ENCODE data around the gene ADAMTS12. TPM values are rescaled to one million over a fixed set of nuclear protein-coding genes. Genes with fewer than 3 reads are reported as not detected.

Gene ADAMTS12
- polyA plus RNA-seq, 3 donors from 2014 or later: not detected

DNA sequence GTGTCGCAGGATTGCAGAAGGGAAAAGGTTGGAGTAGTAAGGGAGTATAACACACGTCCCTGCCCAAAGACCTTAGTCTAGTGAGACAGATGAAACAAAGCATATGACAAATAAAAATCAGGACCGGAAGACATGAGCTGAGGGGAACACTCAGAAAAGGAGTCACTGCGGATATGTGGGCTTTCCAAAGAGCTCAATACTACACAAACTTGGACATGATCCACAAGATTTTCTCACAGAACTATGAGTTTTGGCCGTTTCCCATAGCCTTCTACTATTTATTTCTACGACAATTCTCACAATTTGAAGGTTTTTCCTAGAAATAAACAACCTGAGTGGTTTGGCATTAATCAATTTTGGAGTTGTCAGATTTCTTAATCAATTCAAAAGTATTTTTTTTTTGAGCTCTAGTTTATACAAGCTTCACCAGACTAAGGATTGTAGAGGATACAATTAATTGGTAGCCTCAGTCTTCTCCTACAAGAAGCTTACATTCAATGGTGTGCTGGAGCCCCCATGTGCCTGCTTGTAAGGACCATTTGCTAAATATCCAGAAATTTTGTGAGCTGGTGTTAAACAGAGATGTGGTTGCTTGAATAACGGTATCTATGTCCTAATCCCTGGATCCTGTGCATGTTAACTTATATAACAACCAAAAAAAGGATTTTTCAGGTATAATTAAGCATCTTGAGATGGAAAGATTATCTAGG lies 91.4 kb downstream of the ADAMTS12 start:
- no peaks in the 10 kb centered on the region for H3K36me3 Mint-ChIP-seq
- peaks cover 0 to 4% (median 0%) of the 10 kb centered on the region in 6 donors for H3K9me3 Mint-ChIP-seq
- no peaks in the 10 kb centered on the region for H3K4me1 Mint-ChIP-seq
- H3K27ac Mint-ChIP-seq: no peak overlapping the region
- no peak overlapping the region for H3K4me3 Mint-ChIP-seq
- DNase-seq: no peak
- H3K27me3 Mint-ChIP-seq (ENCODE audit: low read depth in 3 of 3): peaks cover 0 to 5% (median 0%) of the 10 kb centered on the region in 3 donors

DNA sequence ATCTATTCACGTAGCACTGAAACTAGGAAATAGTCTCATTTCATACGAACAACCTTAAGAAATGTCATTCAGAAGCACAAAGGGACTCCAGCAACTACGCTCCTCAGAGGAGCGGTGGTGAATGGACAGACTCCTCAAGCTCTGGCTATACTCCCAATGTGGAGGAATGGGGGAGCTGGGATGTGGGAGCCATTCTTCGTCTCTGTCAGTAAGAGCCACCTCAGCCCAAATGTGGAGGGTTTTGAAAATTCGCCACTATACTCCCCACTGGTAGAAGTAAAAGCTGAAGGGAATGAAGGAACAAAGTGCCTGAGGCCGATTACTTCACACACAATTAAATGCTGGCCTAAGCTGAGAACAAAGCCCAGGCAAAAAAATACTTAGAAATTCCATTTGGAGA lies 96.3 kb downstream of the ADAMTS12 start:
- DNase-seq: no peak
- Mint-ChIP-seq H3K27me3 (ENCODE audit: low read depth in 3 of 3) (peaks cover 0 to 7% (median 2%) of the 10 kb centered on the region in 3 donors), H3K4me3 (no peak overlapping the region), H3K4me1 (no peaks in the 10 kb centered on the region), H3K27ac (no peak overlapping the region), H3K9me3 (peaks cover 0 to 6% (median 0%) of the 10 kb centered on the region in 6 donors), H3K36me3 (no peaks in the 10 kb centered on the region)

DNA sequence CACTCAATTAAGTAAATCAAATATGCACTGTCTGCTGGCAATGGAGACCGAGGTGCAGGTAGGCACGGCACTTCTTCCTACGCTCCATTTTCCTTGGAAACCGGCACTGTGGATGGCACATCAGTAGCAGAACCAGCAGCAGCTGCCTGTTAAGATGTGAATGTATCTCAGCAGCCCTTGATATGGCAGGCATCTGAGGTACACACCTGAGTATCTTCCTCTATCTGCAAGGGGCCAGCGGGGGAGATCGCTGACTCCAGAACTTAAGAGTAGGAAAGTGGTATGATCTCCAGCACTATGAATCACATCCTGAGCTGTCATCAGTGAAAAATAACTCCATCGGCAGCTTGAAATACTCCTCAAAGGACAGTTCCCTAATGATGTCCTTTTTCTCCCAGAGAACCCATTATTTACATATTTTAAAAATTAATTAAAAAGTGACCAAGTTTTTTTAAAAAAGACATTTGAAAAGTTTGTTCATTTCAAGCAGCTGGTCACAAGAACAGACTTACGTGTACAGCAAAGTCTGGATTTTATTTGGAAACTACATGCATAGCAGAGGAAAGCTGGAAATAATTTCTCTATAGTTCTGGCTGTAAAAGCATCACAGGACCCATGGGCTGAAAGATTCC lies 97.1 kb downstream of the ADAMTS12 start:
- DNase-seq: no peak
- Mint-ChIP-seq H3K36me3 (no peaks in the 10 kb centered on the region), H3K27ac (no peak overlapping the region), H3K9me3 (peaks cover 0 to 3% (median 0%) of the 10 kb centered on the region in 6 donors), H3K4me3 (no peak overlapping the region), H3K4me1 (no peaks in the 10 kb centered on the region), H3K27me3 (ENCODE audit: low read depth in 3 of 3) (peaks cover 0 to 3% (median 2%) of the 10 kb centered on the region in 3 donors)

DNA sequence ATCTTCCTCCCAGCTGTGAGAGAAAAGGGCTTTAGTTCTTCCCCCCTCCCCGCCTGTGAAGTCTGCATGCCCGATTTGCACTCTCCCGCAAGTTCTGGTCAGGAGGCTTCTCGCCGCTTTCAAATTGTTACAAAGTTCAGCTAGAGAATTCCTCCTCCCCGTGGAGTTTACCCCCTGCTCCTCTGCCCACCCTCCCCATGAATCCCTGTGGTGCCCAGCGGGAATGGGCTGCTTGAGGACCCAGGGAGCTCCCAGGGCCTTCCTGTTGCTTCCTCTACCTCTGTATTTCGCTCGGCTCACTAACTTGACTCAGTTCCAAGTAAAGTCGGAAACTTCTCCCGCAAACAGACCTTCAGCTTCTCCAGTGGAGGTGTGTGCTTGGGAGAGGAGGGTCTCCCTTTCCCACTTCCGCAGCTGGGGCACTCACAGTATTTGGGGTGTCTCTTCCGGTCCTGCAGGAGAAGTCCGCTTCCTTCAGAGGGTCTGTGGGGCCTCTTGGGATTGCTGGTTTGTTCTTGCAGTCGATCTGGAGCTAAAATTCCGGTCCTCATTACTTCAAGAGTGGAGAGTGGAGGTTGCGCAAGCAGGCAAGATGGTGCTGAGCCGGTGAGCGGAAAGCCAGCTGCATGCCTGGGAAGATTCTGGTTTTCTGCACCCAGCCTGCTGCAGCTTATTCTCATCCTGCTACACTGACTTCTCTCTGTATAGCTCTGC lies 97.8 kb downstream of the ADAMTS12 start:
- Mint-ChIP-seq H3K4me1 (no peaks in the 10 kb centered on the region), H3K27me3 (ENCODE audit: low read depth in 3 of 3) (peaks cover 0 to 3% (median 2%) of the 10 kb centered on the region in 3 donors), H3K27ac (no peak overlapping the region), H3K4me3 (no peak overlapping the region), H3K36me3 (no peaks in the 10 kb centered on the region), H3K9me3 (peaks cover 0 to 1% (median 0%) of the 10 kb centered on the region in 6 donors)
- no peak for DNase-seq

DNA sequence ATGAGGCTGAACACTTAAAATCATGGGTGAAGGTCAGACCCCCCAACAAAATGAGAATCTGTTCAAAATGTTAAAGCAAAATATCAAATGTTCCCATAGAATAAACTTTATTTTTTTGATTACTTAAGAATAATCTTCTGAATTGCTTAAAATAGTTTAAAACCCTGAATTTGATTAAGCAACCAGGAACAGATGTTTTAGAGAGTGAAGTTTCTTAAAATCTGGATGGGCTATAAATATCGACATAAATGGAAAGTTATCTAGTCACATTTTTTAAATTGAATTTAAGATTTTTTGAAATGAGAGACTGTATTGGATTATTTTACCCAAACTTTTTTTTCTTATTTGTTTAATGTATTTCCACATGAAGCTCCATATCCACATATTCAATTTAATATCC lies 98.5 kb downstream of the ADAMTS12 start:
- H3K4me3 Mint-ChIP-seq: no peak overlapping the region
- no peak overlapping the region for H3K27ac Mint-ChIP-seq
- peaks cover 0 to 5% (median 2%) of the 10 kb centered on the region in 3 donors for H3K27me3 Mint-ChIP-seq (ENCODE audit: low read depth in 3 of 3)
- DNase-seq: no peak
- peaks cover 0 to 1% (median 0%) of the 10 kb centered on the region in 6 donors for H3K9me3 Mint-ChIP-seq
- no peaks in the 10 kb centered on the region for H3K4me1 Mint-ChIP-seq
- no peaks in the 10 kb centered on the region for H3K36me3 Mint-ChIP-seq

DNA sequence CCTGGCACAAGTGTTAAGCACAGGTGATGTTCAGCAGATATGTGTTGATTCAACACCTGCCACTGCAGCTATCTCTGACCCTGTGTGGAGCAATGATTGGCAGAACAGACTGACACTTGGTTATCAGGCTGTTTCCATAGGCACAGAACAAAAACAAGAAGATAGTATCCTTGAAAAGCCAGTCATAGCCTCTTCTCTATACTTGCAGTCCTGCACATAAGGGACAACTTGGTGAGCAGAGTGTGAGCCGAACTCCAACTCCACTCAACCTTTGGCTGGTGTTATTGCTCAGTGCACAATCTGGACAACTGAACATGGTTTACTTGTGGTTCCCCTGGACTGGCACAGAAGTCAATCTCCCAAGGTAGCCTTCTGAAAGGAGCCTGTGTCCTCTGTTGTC lies 99.2 kb downstream of the ADAMTS12 start:
- no peak overlapping the region for H3K27ac Mint-ChIP-seq
- no peak overlapping the region for H3K4me3 Mint-ChIP-seq
- no peak for DNase-seq
- peaks cover 0 to 3% (median 2%) of the 10 kb centered on the region in 3 donors for H3K27me3 Mint-ChIP-seq (ENCODE audit: low read depth in 3 of 3)
- H3K9me3 Mint-ChIP-seq: peaks cover 0 to 1% (median 0%) of the 10 kb centered on the region in 6 donors
- H3K36me3 Mint-ChIP-seq: no peaks in the 10 kb centered on the region
- H3K4me1 Mint-ChIP-seq: no peaks in the 10 kb centered on the region

DNA sequence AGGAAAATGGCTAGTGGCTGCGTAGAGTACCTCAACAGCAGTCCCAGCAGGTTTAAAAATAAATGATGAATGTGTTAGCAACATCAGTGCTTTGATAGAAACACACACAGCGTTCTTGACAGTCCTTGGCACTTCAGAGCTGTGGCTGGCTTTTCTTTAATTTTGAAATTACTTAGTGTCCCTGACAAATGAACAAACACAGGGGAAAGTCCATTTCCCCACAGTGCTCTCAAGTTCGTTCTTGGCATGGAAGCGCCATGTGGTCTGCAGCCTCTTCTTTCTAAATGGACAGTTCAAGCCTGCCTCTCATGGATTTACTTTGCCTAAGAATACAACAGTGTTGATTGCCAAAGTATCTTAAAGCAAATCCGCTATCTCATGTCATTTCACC lies 102.2 kb downstream of the ADAMTS12 start:
- H3K4me1 Mint-ChIP-seq: no peaks in the 10 kb centered on the region
- no peak overlapping the region for H3K27ac Mint-ChIP-seq
- no peak overlapping the region for H3K4me3 Mint-ChIP-seq
- H3K36me3 Mint-ChIP-seq: no peaks in the 10 kb centered on the region
- DNase-seq: no peak
- H3K9me3 Mint-ChIP-seq: peaks cover 0 to 3% (median 0%) of the 10 kb centered on the region in 6 donors
- peaks cover 0 to 3% (median 3%) of the 10 kb centered on the region in 3 donors for H3K27me3 Mint-ChIP-seq (ENCODE audit: low read depth in 3 of 3)

DNA sequence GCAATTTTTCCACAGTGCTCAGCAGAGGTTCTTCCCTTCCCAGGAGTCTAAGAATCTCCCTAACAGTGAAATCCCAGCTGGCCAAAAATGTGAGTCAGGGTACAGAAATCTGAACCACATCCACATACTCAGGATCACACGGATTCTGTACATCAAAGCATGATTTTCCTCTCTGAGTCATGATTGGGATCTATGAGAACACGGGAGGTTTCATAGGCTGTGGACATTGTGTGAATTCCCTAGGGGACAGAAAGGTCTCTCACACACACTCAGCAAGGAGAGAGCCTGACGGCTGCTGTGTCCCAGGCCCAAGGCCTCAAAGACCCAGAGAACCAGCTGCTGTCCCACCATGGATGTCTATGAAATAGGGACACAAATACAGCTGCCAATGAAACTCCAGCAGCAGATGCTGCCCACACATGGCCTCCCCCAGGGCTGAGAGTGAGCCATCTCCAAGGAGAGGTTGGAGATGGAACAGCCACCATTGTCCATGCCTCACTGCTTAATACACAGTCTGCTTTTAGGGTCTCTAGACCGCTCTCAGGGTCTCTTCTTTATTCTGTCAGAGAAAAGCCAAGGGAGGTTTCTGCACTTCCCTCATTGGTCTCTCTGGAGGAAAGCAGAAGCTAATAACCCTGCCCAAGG lies 102.7 kb downstream of the ADAMTS12 start:
- Mint-ChIP-seq H3K4me1 (no peaks in the 10 kb centered on the region), H3K27ac (no peak overlapping the region), H3K36me3 (no peaks in the 10 kb centered on the region), H3K4me3 (no peak overlapping the region), H3K9me3 (peaks cover 0 to 3% (median 0%) of the 10 kb centered on the region in 6 donors), H3K27me3 (ENCODE audit: low read depth in 3 of 3) (peaks cover 0 to 3% (median 3%) of the 10 kb centered on the region in 3 donors)
- no peak for DNase-seq

DNA sequence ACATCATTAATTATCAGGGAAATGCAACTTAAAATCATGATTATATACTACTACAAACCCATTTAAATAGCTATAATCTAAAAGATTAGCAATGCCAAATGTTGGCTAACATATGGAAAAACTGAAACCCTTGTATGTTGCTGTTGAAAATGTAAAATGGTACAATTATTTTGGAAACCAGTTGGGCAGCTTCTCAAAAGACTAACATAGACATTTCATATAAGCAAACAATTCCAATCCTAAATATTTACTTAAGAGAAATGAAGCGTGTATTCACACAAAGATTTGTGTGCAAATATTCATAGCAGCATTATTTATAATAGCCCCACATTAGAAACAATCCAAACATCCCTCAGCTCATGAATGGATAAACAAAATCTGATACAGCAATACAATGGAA lies 106.2 kb downstream of the ADAMTS12 start:
- Mint-ChIP-seq H3K27me3 (ENCODE audit: low read depth in 3 of 3) (peaks cover 0 to 2% (median 2%) of the 10 kb centered on the region in 3 donors), H3K4me1 (no peaks in the 10 kb centered on the region), H3K27ac (no peak overlapping the region), H3K9me3 (peaks cover 0 to 5% (median 2%) of the 10 kb centered on the region in 6 donors), H3K4me3 (no peak overlapping the region), H3K36me3 (no peaks in the 10 kb centered on the region)
- no peak for DNase-seq

DNA sequence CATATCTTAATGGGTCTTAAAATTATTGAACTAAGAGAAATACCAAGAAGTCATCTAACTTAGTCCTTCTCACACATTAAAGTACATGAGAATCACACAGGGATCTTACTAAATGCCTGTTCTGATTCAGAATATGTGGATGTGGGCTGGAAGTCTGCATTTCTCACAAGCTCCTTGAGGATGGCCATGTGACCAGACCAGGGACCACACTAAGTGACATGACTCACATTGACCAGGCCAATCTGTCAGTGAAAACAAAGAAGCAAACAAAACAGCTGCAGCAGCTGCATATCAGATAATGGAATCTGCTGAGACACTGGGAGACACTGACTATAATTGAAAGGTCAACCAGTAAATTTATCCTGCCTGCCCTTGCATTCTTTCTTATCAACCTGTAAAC lies 110.5 kb downstream of the ADAMTS12 start:
- Mint-ChIP-seq H3K4me1 (no peaks in the 10 kb centered on the region), H3K9me3 (peaks cover 0 to 10% (median 5%) of the 10 kb centered on the region in 6 donors), H3K36me3 (no peaks in the 10 kb centered on the region), H3K27ac (no peak overlapping the region), H3K27me3 (ENCODE audit: low read depth in 3 of 3) (peaks cover 0 to 2% (median 0%) of the 10 kb centered on the region in 3 donors), H3K4me3 (no peak overlapping the region)
- DNase-seq: no peak

DNA sequence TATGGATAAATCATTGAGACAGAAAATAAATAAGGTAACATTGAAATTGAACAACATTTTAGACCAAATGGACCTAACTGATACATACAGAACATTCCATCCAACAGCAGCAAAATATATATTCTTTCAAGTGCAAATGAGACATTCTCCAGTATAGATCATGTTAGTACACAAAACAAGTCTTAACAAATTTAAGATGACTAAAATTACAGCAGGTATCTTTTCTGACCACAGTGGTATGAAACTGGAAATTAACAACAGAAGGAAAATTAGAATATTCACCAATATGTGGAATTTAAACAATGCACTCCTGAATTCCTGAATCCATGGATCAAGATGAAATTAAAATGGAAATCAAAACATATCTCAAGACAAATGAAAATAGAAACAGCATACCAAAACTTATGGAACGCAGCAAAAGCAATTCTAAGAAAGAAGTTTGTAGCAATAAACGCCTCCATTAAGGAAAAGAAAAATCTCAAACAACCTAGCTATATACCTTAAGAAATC lies 115.6 kb downstream of the ADAMTS12 start:
- Mint-ChIP-seq H3K4me1 (no peaks in the 10 kb centered on the region), H3K27ac (no peak overlapping the region), H3K9me3 (peaks cover 0 to 18% (median 3%) of the 10 kb centered on the region in 6 donors), H3K4me3 (no peak overlapping the region), H3K27me3 (ENCODE audit: low read depth in 3 of 3) (peaks cover 0 to 6% (median 0%) of the 10 kb centered on the region in 3 donors), H3K36me3 (no peaks in the 10 kb centered on the region)
- no peak for DNase-seq

DNA sequence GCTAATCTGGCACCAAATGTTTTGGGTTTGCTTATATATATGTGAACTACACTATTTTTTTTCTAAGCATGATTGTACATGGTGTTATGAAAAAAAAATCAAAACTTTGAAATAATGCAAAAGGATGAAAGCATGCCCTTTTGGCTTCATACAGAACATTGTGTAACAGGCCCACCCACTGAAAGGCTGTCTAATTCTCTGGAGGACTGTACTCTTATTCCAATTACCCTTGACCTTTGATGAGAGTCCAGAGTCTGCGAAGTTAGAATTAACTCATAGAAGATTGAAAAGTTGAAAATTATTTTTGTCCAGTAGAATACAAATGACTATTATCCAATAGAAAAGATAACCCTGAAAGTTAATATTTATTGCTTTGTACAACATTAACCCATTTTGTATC lies 117.4 kb downstream of the ADAMTS12 start:
- Mint-ChIP-seq H3K9me3 (peaks cover 0 to 18% (median 2%) of the 10 kb centered on the region in 6 donors), H3K36me3 (no peaks in the 10 kb centered on the region), H3K27ac (no peak overlapping the region), H3K4me1 (no peaks in the 10 kb centered on the region), H3K4me3 (no peak overlapping the region), H3K27me3 (ENCODE audit: low read depth in 3 of 3) (peaks cover 0 to 4% (median 0%) of the 10 kb centered on the region in 3 donors)
- DNase-seq: no peak

DNA sequence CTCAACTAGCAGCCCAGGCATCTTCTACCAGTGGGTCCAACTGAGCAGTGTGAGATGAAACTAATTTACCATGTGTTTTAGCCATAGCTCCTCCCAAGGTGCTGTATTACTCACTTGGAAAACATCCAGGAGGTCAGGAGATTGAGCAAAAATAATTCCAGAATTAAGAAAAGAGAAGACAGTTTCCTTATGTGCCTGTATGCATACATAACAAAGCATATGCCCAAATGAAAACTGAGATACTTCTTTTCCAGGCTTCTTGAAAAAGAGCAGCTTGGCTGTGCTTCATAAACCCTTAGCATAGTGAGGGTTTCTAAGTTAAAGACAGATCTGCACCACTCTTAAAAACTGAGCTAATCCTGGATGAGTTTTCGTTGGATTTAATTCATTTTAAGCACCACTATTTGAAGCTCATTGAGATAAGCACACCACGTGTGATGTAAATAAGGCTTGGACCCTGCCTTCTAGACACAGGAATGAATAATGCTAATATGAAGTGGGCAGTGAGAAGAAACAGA lies 119.4 kb downstream of the ADAMTS12 start:
- no peak overlapping the region for H3K27ac Mint-ChIP-seq
- no peak overlapping the region for H3K4me3 Mint-ChIP-seq
- H3K27me3 Mint-ChIP-seq (ENCODE audit: low read depth in 3 of 3): peaks cover 0 to 6% (median 2%) of the 10 kb centered on the region in 3 donors
- H3K9me3 Mint-ChIP-seq: peaks cover 0 to 18% (median 2%) of the 10 kb centered on the region in 6 donors
- no peaks in the 10 kb centered on the region for H3K36me3 Mint-ChIP-seq
- no peaks in the 10 kb centered on the region for H3K4me1 Mint-ChIP-seq
- DNase-seq: no peak
